ENCODE results near the gene FDX1.

- no peak for TF ChIP-seq CTCF (IDR thresholded peaks at IDR 0.05)
- no peak for TF ChIP-seq POLR2A (IDR thresholded peaks at IDR 0.05)
- no peak for TF ChIP-seq POLR2AphosphoS5 (IDR thresholded peaks at IDR 0.05; ENCODE audit: insufficient read depth in 1 of 2, low read depth in 1 of 2)
These were observed 24.1 kb downstream of the FDX1 start for GRCh38 chr11:110453684-110454354.
